GM18951 (cell line): ENCODE results near the gene RNF113B.

ENCODE experiments used
- POLR2A ChIP-seq: IDR thresholded peaks from 4 replicates; pipeline ENCODE4 v1.6.1; 2011; ENCODE audit warnings: mild to moderate bottlenecking; ENCODE audit not compliant: insufficient read length, insufficient read depth; ENCODE audit errors: extremely low read depth
- in situ Hi-C: fragments of 300-500 bp; cut with MboI; formaldehyde crosslinking; loops from one replicate; pipeline ENCODE4 v1.12.0; 2022; ENCODE audit warnings: low sequenced_read_pairs, mixed read lengths, inconsistent platforms; ENCODE audit not compliant: unreplicated experiment

RNF113B gene

GRCh38 chr13:98215508-98215907 lies 38.4 kb upstream of the RNF113B start:
- in situ Hi-C loops, result no loop called here

GRCh38 chr13:98214707-98215106 lies 37.6 kb upstream of the RNF113B start:
- TF ChIP-seq POLR2A, result no peak
- in situ Hi-C loops, result no loop called here

More at GRCh38 chr13:98215508-98215907, 38.4 kb upstream of the RNF113B start:
- TF ChIP-seq POLR2A, result no peak

- TF ChIP-seq POLR2A, result no peak
Observed at GRCh38 chr13:98214008-98214643, 37.1 kb upstream of the RNF113B start.

GRCh38 chr13:98213354-98213753 lies 36.3 kb upstream of the RNF113B start:
- in situ Hi-C loops, result no loop called here
- TF ChIP-seq POLR2A, result no peak

More at GRCh38 chr13:98214008-98214643, 37.1 kb upstream of the RNF113B start:
- in situ Hi-C loops, result no loop called here

- in situ Hi-C loops, result no loop called here
- TF ChIP-seq POLR2A, result no peak
Observed at GRCh38 chr13:98212763-98213162, 35.7 kb upstream of the RNF113B start.

GRCh38 chr13:98208606-98209005 lies 31.5 kb upstream of the RNF113B start:
- TF ChIP-seq POLR2A, result no peak
- in situ Hi-C loops, result no loop called here

- in situ Hi-C loops, result no loop called here
- TF ChIP-seq POLR2A, result no peak
Observed at GRCh38 chr13:98207416-98207815, 30.3 kb upstream of the RNF113B start.

- in situ Hi-C loops, result no loop called here
- TF ChIP-seq POLR2A, result no peak
Observed at GRCh38 chr13:98206946-98207345, 29.9 kb upstream of the RNF113B start.

- in situ Hi-C loops, result no loop called here
Observed at GRCh38 chr13:98204546-98204945, 27.5 kb upstream of the RNF113B start.

GRCh38 chr13:98203646-98204326 lies 26.7 kb upstream of the RNF113B start:
- in situ Hi-C loops, result no loop called here
- no peak for TF ChIP-seq POLR2A

More at GRCh38 chr13:98204546-98204945, 27.5 kb upstream of the RNF113B start:
- no peak for TF ChIP-seq POLR2A

GRCh38 chr13:98201984-98202383 lies 24.9 kb upstream of the RNF113B start:
- no peak for TF ChIP-seq POLR2A
- in situ Hi-C loops, result no loop called here

GRCh38 chr13:98201189-98201588 lies 24.1 kb upstream of the RNF113B start:
- TF ChIP-seq POLR2A, result no peak
- in situ Hi-C loops, result no loop called here

- no peak for TF ChIP-seq POLR2A
- in situ Hi-C loops, result no loop called here
Observed at GRCh38 chr13:98200211-98200878, 23.3 kb upstream of the RNF113B start.

GRCh38 chr13:98199480-98199879 lies 22.4 kb upstream of the RNF113B start:
- in situ Hi-C loops, result no loop called here
- TF ChIP-seq POLR2A, result no peak
